Common myeloid progenitor, CD34-positive (primary cell): ENCODE results near the gene MTHFD1L.

Experiments
- CTCF ChIA-PET: fragments of 350-600 bp; sonication (Branson Sonifier 250); formaldehyde crosslinking; loops from one replicate; lab custom pipeline; 2021; ENCODE audit warnings: antibody characterized with exemption; lab: Charles Lee
- POLR2A ChIA-PET: fragments of 350-600 bp; sonication (Branson Sonifier 250); formaldehyde crosslinking; loops from one replicate; lab custom pipeline; 2021; ENCODE audit warnings: antibody characterized with exemption; lab: Charles Lee
- DNase-seq, 3 donors: peaks; one replicate each; pipeline versions ENCODE4 v3.0.0 to v3.0.0-alpha.2; 2013
- H3K27ac ChIP-seq, 2 experiments: 1 replicate in 1 of 2; 2 replicates in 1 of 2; pipeline ENCODE4 v1.7.0; 2013; ENCODE audit warnings: inconsistent platforms in 2 of 2, low read length in 2 of 2, mild to moderate bottlenecking in 2 of 2, low read depth in 1 of 2, moderate library complexity in 1 of 2; ENCODE audit not compliant: severe bottlenecking in 2 of 2, insufficient read depth in 1 of 2, poor library complexity in 1 of 2
- H3K27me3 ChIP-seq, 5 experiments: replicated peaks in 2 of 5; 1 replicate in 3 of 5; 2 replicates in 2 of 5; pipeline versions ENCODE4 v1.6.1 to v1.7.0; 2013; ENCODE audit warnings: low read length in 4 of 5, mild to moderate bottlenecking in 2 of 5, moderate library complexity in 2 of 5, inconsistent platforms in 1 of 5; ENCODE audit not compliant: insufficient read depth in 5 of 5, control insufficient read depth in 4 of 5
- H3K36me3 ChIP-seq, 4 experiments: 1 replicate in 2 of 4; 2 replicates in 2 of 4; pipeline versions ENCODE4 v1.6.1 to v1.7.0; 2013; ENCODE audit warnings: low read length in 3 of 4, control low read depth in 1 of 4, mild to moderate bottlenecking in 1 of 4; ENCODE audit not compliant: control insufficient read depth in 4 of 4, insufficient read depth in 4 of 4
- H3K4me1 ChIP-seq, 4 experiments: 1 replicate in 3 of 4; 2 replicates in 1 of 4; pipeline versions ENCODE4 v1.6.1 to v1.7.1; 2013; ENCODE audit warnings: low read length in 3 of 4, mild to moderate bottlenecking in 3 of 4, control low read depth in 1 of 4, inconsistent platforms in 1 of 4, moderate library complexity in 1 of 4; ENCODE audit not compliant: control insufficient read depth in 4 of 4, insufficient read depth in 4 of 4; ENCODE audit errors: control extremely low read depth in 1 of 4
- H3K4me3 ChIP-seq, 7 experiments: 1 replicate in 4 of 7; 2 replicates in 3 of 7; pipeline versions ENCODE4 v1.5.1 to v1.7.0; 2013; ENCODE audit warnings: mild to moderate bottlenecking in 7 of 7, low read length in 6 of 7, moderate library complexity in 6 of 7, inconsistent platforms in 2 of 7, low read depth in 2 of 7, control low read depth in 1 of 7; ENCODE audit not compliant: insufficient read depth in 4 of 7, control insufficient read depth in 1 of 7; ENCODE audit errors: extremely low read depth in 1 of 7
- H3K9me3 ChIP-seq, 5 experiments: 1 replicate in 4 of 5; 2 replicates in 1 of 5; pipeline versions ENCODE4 v1.6.1 to v1.7.1; 2013; ENCODE audit warnings: low read length in 4 of 5, mild to moderate bottlenecking in 2 of 5, inconsistent platforms in 1 of 5, low read depth in 1 of 5, moderate library complexity in 1 of 5; ENCODE audit not compliant: control insufficient read depth in 4 of 5, insufficient read depth in 2 of 5; ENCODE audit errors: control extremely low read depth in 1 of 5
- WGBS: methylation state at CpG from one replicate; pipeline ENCODE4 v1.1.5; 2013; ENCODE audit not compliant: insufficient coverage; 5-methylcytosine and 5-hydroxymethylcytosine counted together

The MTHFD1L gene

DNA sequence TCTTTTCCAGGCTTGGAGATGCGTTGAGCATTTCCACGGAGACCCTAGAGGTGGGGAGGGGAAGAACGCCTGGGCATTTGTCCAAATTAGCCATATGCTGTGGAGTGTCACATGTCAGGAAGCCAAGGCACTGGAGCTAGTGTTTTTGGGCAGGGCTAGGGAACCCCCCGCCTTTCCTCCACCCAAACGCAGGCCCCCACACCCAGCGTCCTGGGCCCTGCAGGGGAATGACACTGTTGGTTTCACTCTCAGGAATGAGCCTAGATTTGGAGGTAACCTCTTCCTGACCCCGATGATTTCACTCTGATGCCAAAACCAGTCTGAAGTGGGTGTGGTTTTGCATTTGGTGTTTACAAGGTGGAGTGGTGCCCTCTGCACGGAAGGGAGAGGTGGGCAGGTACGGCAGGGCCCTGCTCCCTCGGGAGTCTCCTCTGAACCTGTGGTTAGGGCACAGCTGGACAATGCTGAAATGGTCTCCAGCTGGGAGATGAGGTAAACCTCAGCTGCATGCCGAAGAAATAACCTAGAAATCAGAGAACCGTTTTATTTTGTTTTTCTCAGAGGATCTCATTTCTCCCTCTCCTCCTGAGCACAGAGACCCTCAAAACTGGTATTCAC lies 29.5 kb downstream of the MTHFD1L start:
- DNase-seq = peak; percentile 3 to 23 (median 17)
- Histone ChIP-seq H3K4me3 (no peak overlapping the region), H3K27me3 (no peaks in the 10 kb centered on the region), H3K36me3 (peaks cover 2 to 52% (median 12%) of the 10 kb centered on the region in 4 experiments), H3K27ac (no peak overlapping the region), H3K9me3 (no peaks in the 10 kb centered on the region), H3K4me1 (peaks cover 0 to 9% (median 3%) of the 10 kb centered on the region in 4 experiments)
- 75% methylated on average over 9 of the region's 12 CpGs for WGBS
- CTCF ChIA-PET = interaction anchor here (0.6 to 10.8 kb wide), 8 partner anchors 9 to 1217 kb away, joined by 3 to 260 read pairs (median 3); no protein-coding TSS in a partner anchor
- POLR2A ChIA-PET = interaction anchor here (0.6 kb wide), 1 partner anchor 453 kb away, joined by 3 read pairs; no protein-coding TSS in a partner anchor

DNA sequence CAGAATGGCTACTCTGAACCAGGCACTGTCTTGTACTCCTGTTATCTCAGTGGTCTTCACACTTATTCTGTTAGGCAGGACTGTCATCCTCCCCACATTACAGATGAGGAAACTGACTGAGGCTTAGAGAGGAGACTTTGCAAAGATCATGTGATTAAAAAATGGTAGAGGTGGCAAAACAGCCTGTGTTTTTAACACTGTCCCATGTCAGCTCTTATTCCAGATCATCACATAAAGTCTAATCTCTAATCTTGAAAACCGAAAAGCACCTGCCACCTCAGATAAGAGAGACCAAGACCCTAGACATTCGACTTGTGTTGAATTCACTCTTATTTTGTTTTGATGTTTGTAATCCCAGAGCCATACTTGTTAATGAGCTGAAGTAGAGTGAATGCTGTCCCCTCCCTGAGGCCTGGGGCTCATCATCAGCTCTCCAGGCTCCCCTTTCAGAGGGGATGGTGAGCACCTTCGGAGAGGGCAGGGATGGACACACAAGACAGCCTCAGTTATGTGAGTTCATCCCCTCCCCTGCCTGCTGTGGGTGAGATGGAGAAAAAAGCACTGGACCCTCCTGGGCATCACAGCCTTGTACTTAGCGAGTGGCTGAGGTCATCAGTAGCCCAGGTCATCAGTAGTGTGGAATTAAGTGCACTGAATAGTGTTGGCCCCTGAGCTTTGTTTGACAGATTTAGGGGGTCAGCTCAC lies 30.6 kb downstream of the MTHFD1L start:
- CTCF ChIA-PET = interaction anchor here (0.8 to 10.8 kb wide), 5 partner anchors 11 to 433 kb away, joined by 3 to 260 read pairs (median 4); no protein-coding TSS in a partner anchor
- POLR2A ChIA-PET = interaction anchor here (0.6 kb wide), 1 partner anchor 136 kb away, joined by 3 read pairs; no protein-coding TSS in a partner anchor
- peaks cover 0 to 9% (median 3%) of the 10 kb centered on the region in 4 experiments for H3K4me1 ChIP-seq
- no peak overlapping the region for H3K27ac ChIP-seq
- DNase-seq = no peak
- peaks cover 2 to 43% (median 8%) of the 10 kb centered on the region in 4 experiments for H3K36me3 ChIP-seq
- no peaks in the 10 kb centered on the region for H3K9me3 ChIP-seq
- no peak overlapping the region for H3K4me3 ChIP-seq
- 100% methylated on average over 1 of the region's 4 CpGs for WGBS
- no peaks in the 10 kb centered on the region for H3K27me3 ChIP-seq

DNA sequence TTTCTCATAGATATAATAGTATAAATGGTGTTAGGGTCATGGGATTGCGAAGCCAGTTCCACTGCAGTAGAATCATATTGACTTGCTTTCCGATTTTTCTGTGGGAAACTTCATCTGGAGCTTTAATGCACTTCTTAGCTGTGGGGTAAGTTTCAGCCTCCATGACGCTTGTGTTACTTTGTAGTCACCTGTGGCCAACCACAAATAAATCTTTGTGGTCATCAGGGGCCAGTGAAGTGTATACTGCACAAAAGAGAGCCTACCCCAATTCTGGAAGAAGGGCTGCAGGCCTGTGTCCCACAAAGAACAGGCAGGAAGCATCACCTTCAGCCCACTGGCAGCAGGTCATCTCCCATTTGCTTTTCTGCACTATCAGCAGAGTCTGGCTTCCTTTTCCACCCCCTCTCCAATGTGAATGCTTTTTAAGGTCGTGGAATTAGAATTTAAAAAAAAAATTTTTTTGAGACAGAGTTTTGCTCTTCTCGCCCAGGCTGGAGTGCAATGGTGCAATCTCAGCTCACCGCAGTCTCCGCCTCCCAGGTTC lies 32.0 kb downstream of the MTHFD1L start:
- Histone ChIP-seq H3K27ac (no peak overlapping the region), H3K4me3 (no peak overlapping the region), H3K36me3 (peaks cover 2 to 37% (median 8%) of the 10 kb centered on the region in 4 experiments), H3K27me3 (no peaks in the 10 kb centered on the region), H3K4me1 (peaks cover 0 to 9% (median 3%) of the 10 kb centered on the region in 4 experiments), H3K9me3 (no peaks in the 10 kb centered on the region)
- ChIA-PET POLR2A (no interaction called here), CTCF (interaction anchor here (1.0 to 10.8 kb wide), 3 partner anchors 117 to 508 kb away, joined by 3 to 260 read pairs (median 4); no protein-coding TSS in a partner anchor)
- 92% methylated on average over 2 of the region's 7 CpGs for WGBS
- no peak for DNase-seq

DNA sequence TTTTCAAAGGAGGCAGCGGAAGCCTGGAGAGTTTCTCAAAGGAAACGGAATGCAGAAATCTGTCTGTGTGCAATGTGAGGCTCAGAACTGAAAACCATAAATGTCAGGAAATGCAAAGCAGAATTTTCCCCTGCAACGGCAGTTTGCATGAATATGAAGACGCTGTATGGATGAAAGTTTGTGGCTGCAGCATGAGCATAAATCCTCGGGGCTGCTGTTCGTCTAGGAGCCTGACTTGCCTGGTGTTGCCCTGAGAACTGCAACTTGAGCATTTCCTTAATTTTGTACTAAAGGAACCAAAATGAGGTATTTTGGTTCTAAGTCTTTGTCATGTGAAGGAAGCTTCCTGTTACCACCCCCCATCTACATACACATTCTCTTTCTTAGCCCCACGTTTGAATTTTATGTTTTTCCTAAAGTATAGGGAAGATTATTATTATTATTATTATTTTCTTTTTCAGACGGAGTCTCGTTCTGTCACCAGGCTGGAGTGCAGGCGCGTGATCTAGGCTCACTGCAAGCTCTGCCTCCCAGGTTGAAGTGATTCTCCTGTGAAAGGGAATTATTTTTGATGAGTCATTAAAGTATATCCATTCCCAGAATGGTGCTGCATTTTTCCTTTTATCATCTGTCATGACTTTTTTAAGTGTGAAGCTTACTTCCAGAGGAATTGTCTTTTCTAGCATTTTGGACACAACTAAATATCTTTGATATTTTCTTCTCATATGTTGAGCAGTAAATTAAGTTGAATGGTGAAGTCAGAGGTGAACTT lies 33.1 kb downstream of the MTHFD1L start:
- 55% methylated on average over 6 of the region's 11 CpGs for WGBS
- H3K4me1 ChIP-seq = peaks cover 0 to 9% (median 3%) of the 10 kb centered on the region in 4 experiments
- peak in 2 of 3 donors; percentile 10 to 13 for DNase-seq
- no peaks in the 10 kb centered on the region for H3K27me3 ChIP-seq
- H3K4me3 ChIP-seq = no peak overlapping the region
- CTCF ChIA-PET = interaction anchor here (0.9 kb wide), 1 partner anchor 425 kb away, joined by 5 read pairs; no protein-coding TSS in a partner anchor
- POLR2A ChIA-PET = no interaction called here
- H3K27ac ChIP-seq = no peak overlapping the region
- no peaks in the 10 kb centered on the region for H3K9me3 ChIP-seq
- H3K36me3 ChIP-seq = peaks cover under 1 to 31% (median 5%) of the 10 kb centered on the region in 4 experiments

DNA sequence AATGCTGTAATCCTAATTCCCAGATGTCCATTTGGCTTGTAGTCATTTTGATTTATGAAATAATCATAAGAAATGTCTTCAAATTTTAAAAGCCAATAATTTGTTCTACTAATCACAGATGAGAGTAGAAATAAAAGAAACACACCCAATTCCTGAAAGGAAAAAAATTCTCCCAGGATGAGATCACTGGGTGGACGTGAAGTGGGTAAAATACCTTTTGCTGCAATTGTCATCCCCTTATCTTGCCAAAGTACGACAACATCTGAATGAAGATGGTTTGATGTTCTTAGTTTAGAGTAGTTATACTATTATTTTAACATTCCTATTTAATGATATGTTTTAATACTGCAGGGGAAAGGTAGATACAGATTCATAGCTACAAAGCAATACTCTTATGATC lies 33.7 kb downstream of the MTHFD1L start:
- H3K4me1 ChIP-seq = peaks cover 0 to 9% (median 3%) of the 10 kb centered on the region in 4 experiments
- ChIA-PET POLR2A (no interaction called here), CTCF (interaction anchor here (0.9 kb wide), 1 partner anchor 425 kb away, joined by 5 read pairs; no protein-coding TSS in a partner anchor)
- no peak overlapping the region for H3K4me3 ChIP-seq
- no peak overlapping the region for H3K27ac ChIP-seq
- no peaks in the 10 kb centered on the region for H3K27me3 ChIP-seq
- peaks cover 0 to 28% (median 5%) of the 10 kb centered on the region in 4 experiments for H3K36me3 ChIP-seq
- no peak for DNase-seq
- H3K9me3 ChIP-seq = no peaks in the 10 kb centered on the region
- no CpG with 5 or more reads among the region's 2 CpGs for WGBS

DNA sequence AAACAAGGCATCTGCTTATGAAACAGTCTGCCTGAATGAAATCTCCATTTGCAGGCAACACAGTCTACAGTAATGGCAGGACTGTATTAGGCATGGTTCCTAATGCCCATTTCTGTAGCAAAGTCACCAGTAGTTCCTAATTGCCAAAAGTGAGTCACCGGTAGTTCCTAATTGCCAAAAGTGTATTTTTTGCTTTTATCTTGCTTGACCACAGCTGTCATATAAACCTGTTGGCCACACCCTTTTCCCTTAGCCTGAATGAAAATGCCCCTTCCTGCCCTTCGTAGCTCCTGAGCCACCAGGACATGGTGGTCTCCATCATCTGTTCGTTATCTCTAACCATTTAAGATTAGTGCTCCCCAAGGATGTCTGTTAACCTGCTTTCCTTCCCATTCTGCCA lies 34.5 kb downstream of the MTHFD1L start:
- peak in 1 of 3 donors; percentile 8 for DNase-seq
- no peaks in the 10 kb centered on the region for H3K27me3 ChIP-seq
- H3K36me3 ChIP-seq = peaks cover 0 to 26% (median 6%) of the 10 kb centered on the region in 4 experiments
- POLR2A ChIA-PET = no interaction called here
- H3K4me1 ChIP-seq = peaks cover 0 to 9% (median 2%) of the 10 kb centered on the region in 4 experiments
- H3K9me3 ChIP-seq = no peaks in the 10 kb centered on the region
- WGBS = 87% methylated on average over 3 of the region's 3 CpGs
- CTCF ChIA-PET = interaction anchor here (0.8 to 2.8 kb wide), 2 partner anchors 9 to 424 kb away, joined by 3 to 14 read pairs; no protein-coding TSS in a partner anchor
- H3K27ac ChIP-seq = no peak overlapping the region
- H3K4me3 ChIP-seq = no peak overlapping the region
